GM19463 (cell line): ENCODE results near the gene C2CD4C.
"Not testable (repeated sequence)": the region's sequence is repeated elsewhere in the genome, so short reads cannot be mapped to it uniquely, and the experiment has no call there.

ENCODE experiments used
- ATAC-seq: cut with Tn5 transposase; IDR thresholded peaks from one replicate; pipeline ENCODE4 v1.9.1; 2021; ENCODE audit warnings: mild to moderate bottlenecking, moderate library complexity; ENCODE audit not compliant: unreplicated experiment

Gene C2CD4C

GRCh38 chr19:418761-419671 lies 10.1 kb upstream of the C2CD4C start:
- no peak for ATAC-seq

DNA sequence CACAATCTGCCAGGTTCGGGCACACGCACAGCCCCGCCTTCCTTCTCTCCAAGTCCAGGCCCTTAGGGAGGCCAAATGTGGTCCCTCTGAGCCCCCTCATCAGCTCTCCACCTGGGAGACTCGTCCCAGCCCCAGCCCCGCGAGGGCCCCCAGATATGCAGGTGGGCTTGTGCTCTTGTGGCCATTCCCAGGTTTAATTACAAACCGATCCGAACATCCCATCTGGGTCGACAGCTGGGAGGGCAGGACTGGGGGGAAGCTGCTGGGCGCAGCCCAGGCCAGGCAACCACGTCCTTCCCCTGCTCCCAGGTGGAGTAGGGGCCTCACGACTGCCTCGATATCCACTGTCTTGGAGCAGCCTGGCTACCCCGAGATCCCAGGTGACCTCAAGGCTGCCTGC lies 7.5 kb upstream of the C2CD4C start:
- no peak for ATAC-seq

- ATAC-seq = no peak
These were observed 6.3 kb upstream of the C2CD4C start for GRCh38 chr19:415292-415691.

GRCh38 chr19:413756-414420 lies 4.9 kb upstream of the C2CD4C start:
- ATAC-seq = no peak

GRCh38 chr19:412356-413355 lies 3.7 kb upstream of the C2CD4C start:
- no peak for ATAC-seq

GRCh38 chr19:411723-412355 lies 2.9 kb upstream of the C2CD4C start:
- no peak for ATAC-seq

DNA sequence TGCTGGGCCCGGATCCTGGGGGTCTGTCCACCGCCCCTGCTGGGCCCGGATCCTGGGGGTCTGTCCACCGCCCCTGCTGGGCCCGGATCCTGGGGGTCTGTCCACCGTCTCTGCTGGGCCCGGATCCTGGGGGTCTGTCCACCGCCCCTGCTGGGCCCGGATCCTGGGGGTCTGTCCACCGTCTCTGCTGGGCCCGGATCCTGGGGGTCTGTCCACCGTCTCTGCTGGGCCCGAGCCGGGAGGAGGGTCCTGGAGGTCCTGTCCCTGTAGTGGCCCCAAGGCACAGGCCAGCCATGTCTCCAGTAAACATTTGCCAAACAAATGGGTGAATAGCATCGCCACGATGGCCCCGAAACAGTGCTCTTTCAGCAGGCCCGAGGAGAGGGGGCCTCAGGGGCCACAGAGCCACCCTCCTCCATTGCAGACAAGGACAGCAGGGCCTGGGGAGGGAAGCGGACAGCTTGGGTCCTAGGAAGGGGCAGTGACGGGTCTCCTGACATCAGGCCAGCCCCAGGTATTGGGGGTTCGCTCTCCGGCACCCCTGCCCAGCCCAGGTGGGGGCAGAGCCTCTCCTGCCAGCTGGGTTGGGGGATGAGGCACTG lies 2.3 kb upstream of the C2CD4C start:
- ATAC-seq = not testable (repeated sequence)

- no peak for ATAC-seq
These were observed 1.4 kb upstream of the C2CD4C start for GRCh38 chr19:410243-410781.

GRCh38 chr19:409516-410242 lies 732 bp upstream of the C2CD4C start:
- ATAC-seq = no peak

DNA sequence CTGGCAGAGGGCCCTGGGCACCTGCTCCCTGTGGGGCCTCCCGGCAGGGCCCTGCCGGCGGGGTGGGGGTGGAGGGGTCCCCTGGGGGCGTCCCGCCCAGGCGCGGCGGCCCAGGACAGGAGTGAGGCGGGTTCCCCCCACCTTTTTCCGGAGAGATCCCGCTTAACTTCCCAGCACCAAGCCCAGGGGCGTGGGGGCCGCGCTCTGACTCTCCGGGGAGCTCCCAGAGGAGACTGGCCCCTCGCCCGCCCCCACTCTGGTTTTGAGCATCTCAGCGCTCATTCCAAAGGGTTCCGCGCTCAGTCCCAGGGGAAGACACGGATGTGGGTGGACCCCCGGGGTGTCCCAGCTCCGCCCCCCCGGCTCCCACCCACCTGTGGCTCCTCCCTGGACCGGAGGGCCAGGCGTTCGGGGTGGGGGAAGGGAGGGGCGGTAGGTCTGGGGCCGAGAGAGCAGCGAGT lies 476 bp downstream of the C2CD4C start:
- no peak for ATAC-seq

DNA sequence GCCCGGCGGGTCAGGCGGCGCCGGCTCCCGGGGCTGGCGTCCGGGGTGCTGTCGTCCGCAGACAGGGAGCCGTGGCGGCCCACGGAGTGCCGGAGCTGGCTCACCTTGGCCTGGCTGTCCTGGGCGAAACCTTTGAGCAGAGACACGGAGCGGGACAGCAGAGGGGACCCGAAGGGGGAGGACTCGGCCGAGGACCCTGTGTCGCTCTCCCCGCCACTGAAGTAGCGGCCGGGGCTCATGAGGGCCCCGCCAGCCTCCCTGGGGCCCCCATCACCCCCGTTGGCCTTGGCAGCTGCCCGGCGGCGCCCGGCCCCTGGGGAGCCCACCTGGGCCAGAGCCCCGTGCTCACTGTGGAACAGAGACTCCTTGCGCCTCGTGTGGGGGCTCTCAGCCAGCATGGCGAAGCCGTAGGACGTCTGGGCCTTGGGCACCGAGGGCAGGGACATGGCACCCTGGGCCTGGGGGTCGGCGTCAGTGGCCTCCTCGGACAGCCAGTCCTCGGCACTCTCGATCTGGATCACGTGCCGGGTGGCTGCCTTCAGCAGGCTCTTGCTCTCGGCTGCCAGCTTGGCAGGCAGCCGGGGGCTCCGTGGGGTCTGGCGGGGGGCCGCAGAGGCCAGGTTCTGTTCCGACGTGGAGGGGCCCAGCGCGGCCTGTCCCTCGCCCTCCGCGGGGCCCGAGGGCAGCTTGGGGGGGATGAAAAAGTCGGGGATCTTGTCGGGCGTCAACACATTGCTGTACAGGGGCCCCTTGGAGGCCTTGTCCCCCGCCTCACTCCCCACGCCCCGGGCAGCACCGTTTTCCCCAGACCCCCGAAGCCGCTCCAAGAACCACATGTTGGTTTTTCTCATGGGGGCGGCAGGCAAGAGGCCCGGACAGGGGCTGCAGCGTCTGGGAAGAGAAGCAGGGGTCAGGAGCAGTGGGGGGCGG lies 1.2 kb downstream of the C2CD4C start:
- no peak for ATAC-seq

DNA sequence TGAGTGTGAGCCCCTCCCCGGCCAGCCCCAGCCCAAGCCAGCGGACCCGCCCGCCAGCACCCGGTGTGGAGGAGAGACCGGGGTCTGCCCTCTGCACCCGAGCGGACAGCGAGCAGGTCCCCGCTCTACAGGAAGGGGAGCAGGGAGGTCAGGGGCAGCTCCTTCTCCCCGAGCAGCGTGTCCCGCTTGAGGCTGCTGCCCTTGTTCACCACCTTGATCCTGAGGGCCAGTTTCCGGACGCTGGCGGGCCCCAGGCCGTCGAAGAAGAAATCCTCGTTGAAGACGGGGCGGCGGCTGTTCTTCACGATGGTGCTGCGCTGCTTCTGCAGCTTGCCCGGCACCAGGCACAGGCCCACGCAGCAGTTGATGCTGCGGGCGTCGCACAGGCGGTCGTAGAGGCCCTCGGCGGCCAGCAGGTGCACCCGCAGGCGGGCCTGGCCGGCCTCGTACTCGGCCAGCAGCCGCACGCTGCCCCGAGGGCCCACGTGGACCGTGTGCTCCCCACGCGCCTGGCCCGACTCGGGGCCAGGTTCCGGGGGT lies 1.9 kb downstream of the C2CD4C start:
- ATAC-seq = no peak

- ATAC-seq = no peak
These were observed 2.7 kb downstream of the C2CD4C start for GRCh38 chr19:406135-406781.

GRCh38 chr19:405121-405965 lies 3.6 kb downstream of the C2CD4C start:
- ATAC-seq = no peak

DNA sequence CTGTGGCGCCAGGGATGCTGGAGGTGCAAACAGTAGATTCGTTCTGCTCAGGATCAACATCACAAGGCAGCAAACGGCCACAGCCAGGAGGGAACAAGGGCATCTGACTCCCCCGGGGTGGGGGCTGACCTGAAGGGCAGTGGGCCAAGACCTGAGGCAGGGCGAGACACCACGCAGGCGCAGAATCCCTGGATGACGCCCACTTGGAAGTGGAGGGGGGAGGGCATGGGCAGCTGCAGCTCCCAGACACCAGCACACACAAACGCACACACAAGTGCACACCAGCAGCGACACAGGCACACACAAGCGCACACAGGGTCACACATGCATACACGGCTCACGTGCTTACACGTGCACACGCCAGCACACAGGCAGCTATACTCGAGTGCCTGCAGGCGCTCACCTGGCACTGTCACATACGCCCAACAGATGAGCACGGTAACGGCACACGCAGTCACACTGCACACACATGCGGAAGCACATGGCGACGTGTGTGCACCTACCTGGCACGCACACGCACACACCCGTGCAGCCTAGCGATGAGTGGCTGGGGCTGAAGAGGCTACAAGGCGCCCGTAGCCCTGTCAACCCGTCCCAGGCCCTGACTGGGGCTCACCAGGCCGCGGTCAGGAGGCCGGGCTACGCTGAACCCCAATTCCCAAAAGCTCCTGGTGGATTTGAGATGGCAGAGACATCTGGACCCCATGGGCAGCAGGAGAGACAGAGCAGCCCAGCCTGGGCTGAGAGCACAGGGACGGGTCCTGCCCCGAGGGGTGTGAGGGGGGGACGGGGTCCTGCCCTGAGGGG lies 5.5 kb downstream of the C2CD4C start:
- no peak for ATAC-seq

DNA sequence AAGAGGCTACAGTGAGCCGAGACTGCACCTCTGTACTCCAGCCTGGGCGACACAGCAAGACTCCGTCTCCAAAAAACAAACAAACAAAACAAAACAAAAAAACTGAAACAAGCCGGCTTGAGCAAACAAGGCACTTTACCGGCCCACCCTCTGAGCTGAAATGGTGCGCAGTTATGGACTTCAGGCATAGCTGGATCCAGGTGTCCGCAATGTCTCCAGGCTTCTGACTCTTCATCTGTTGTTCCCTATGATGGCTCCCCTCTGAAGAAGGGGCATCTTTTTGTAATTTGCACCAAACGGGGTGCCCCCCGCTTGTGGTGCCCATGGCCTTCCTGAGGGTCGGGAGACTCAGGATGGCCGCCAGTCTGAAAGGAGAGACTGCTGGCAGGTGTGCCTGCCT lies 6.2 kb downstream of the C2CD4C start:
- no peak for ATAC-seq
